HepG2 (cell line): ENCODE data around the gene NELL1. TPM values are rescaled to one million over a fixed set of nuclear protein-coding genes. Genes with fewer than 3 reads are reported as not detected.

Experiments used
- ATAC-seq: fragments of 200-7000 bp; cut with Tn5 transposase; 3 replicates; pipeline ENCODE4 v1.9.1; 2020; ENCODE audit warnings: mild to moderate bottlenecking, moderate library complexity
- BruUV-seq: library from RNA; stranded (reverse); fragments of 400-500 nt; replicated peaks from 2 replicates; lab custom pipeline; 2021; lab: Mats Ljungman, UMichigan
- CTCF ChIA-PET: fragments of 300-600 bp; formaldehyde crosslinking; extraction: SDS; loops from one replicate; lab custom pipeline; 2021; ENCODE audit warnings: low total read pairs, inconsistent platforms, low intra/inter-chr PET ratio; lab: Yijun Ruan, JAX
- POLR2A ChIA-PET: fragments of 350-600 bp; sonication (Branson Sonifier 250); formaldehyde crosslinking; loops from one replicate; lab custom pipeline; 2020; ENCODE audit warnings: antibody characterized with exemption, inconsistent platforms; lab: Yijun Ruan, JAX
- DNase-seq: peaks from one replicate; pipeline ENCODE4 v3.0.0-alpha.2; 2015; ENCODE audit warnings: low spot score
- FAIRE-seq: peaks from 3 replicates; lab custom pipeline; 2011; peaks lifted over from hg19 to GRCh38; lab: Jason Lieb, UNC
- H2AFZ ChIP-seq: one replicate; pipeline ENCODE4 v1.6.1; 2011; ENCODE audit warnings: low read length, inconsistent platforms
- H3K27ac ChIP-seq: fragments of 300-600 bp; 3 replicates; pipeline ENCODE4 v1.8.0; 2011; ENCODE audit warnings: mixed run types, mild to moderate bottlenecking, mixed read lengths, low read length, inconsistent platforms; ENCODE audit not compliant: insufficient read depth; ENCODE audit errors: extremely low read length
- H3K27me3 ChIP-seq, 2 experiments: fragments of 200-600 bp in 1 of 2; 2 replicates in 1 of 2; 3 replicates in 1 of 2; pipeline versions ENCODE4 v1.6.0 to v1.8.0; 2011; ENCODE audit warnings: low read length in 2 of 2, mild to moderate bottlenecking in 2 of 2, moderate library complexity in 2 of 2, inconsistent platforms in 1 of 2; ENCODE audit not compliant: insufficient read depth in 2 of 2, control insufficient read depth in 1 of 2
- H3K36me3 ChIP-seq, 2 experiments: fragments of 200-600 bp in 1 of 2; replicated peaks in 1 of 2; 2 replicates in 1 of 2; 3 replicates in 1 of 2; pipeline versions ENCODE4 v1.5.1 to v1.8.0; 2011; ENCODE audit warnings: low read length in 2 of 2, inconsistent platforms in 1 of 2; ENCODE audit not compliant: insufficient read depth in 2 of 2, control insufficient read depth in 1 of 2
- H3K4me1 ChIP-seq: 2 replicates; pipeline ENCODE4 v1.5.1; 2012; ENCODE audit warnings: low read length, inconsistent platforms; ENCODE audit not compliant: insufficient read depth
- H3K4me2 ChIP-seq: 2 replicates; pipeline ENCODE4 v1.6.0; 2011; ENCODE audit warnings: low read depth, low read length, inconsistent platforms
- H3K4me3 ChIP-seq, 3 experiments: fragments of 200-600 bp in 1 of 3; sonication (generic), shearing (Covaris generic) in 1 of 3; replicated peaks in 1 of 3; 2 replicates each; pipeline ENCODE4 v1.5.1; 2011 to 2016; ENCODE audit warnings: low read length in 3 of 3, inconsistent platforms in 2 of 3, low read depth in 2 of 3, mild to moderate bottlenecking in 2 of 3, control low read depth in 1 of 3, mixed read lengths in 1 of 3; ENCODE audit not compliant: insufficient read depth in 1 of 3
- H3K79me2 ChIP-seq: one replicate; pipeline ENCODE4 v1.6.1; 2011; ENCODE audit warnings: low read length, inconsistent platforms; ENCODE audit not compliant: insufficient read depth
- H3K9ac ChIP-seq: 2 replicates; pipeline ENCODE4 v1.6.0; 2011; ENCODE audit warnings: mild to moderate bottlenecking, low read depth, low read length, inconsistent platforms; ENCODE audit not compliant: insufficient read depth
- H3K9me3 ChIP-seq: 2 replicates; pipeline ENCODE4 v1.5.1; 2012; ENCODE audit warnings: mild to moderate bottlenecking, low read length
- H4K20me1 ChIP-seq: 2 replicates; pipeline ENCODE4 v1.6.0; 2011; ENCODE audit warnings: inconsistent platforms, mild to moderate bottlenecking, low read length, moderate library complexity; ENCODE audit not compliant: insufficient read depth
- ARNT ChIP-seq: fragments of 450-650 bp; IDR thresholded peaks from 2 replicates; pipeline ENCODE4 v1.6.1; 2017
- ATF1 ChIP-seq: IDR thresholded peaks from 2 replicates; pipeline ENCODE4 v1.6.1; 2016; ENCODE audit warnings: mild to moderate bottlenecking, control low read depth
- PRDM10 ChIP-seq: sonication (generic); formaldehyde crosslinking; IDR thresholded peaks from 2 replicates; pipeline ENCODE4 v1.4.0; 2020; ENCODE audit warnings: low read depth, missing genetic modification reagents
- TERF1 ChIP-seq: sonication (generic); formaldehyde crosslinking; IDR thresholded peaks from 2 replicates; pipeline ENCODE4 v1.8.0; 2022; ENCODE audit warnings: mild to moderate bottlenecking, missing genetic modification reagents, moderate library complexity
- U2AF2 ChIP-seq: fragments of 200-400 bp; formaldehyde crosslinking; IDR thresholded peaks from 2 replicates; pipeline ENCODE4 v1.6.1; 2017; ENCODE audit warnings: low read depth, mild to moderate bottlenecking, low read length
- ZNF383 ChIP-seq: sonication (generic); formaldehyde crosslinking; IDR thresholded peaks from 2 replicates; pipeline ENCODE4 v1.4.0; 2020; ENCODE audit warnings: missing genetic modification reagents, mild to moderate bottlenecking, borderline replicate concordance
- WGBS: methylation state at CpG from one replicate; pipeline ENCODE4 v1.1.6; 2017; ENCODE audit warnings: low lambda C conversion rate; 5-methylcytosine and 5-hydroxymethylcytosine counted together
- in situ Hi-C: cut with HindIII; loops from 2 replicates; pipeline ENCODE4 v1.10.0; 2017; ENCODE audit warnings: low pct_unique_long_range_greater_than_20kb; ENCODE audit not compliant: extremely low pct_ligation_motif_present
- intact Hi-C: fragments of 100-400 bp; cut with micrococcal nuclease; formaldehyde crosslinking; loops from one replicate; pipeline ENCODE4 v1.10.0; 2022; ENCODE audit not compliant: unreplicated experiment
- polyA plus RNA-seq, 8 experiments: library from polyadenylated mRNA; depleted of rRNA in 3 of 8; stranded (reverse) in 7 of 8; unstranded in 1 of 8; fragments of >200 nt; fragmentation: Illumina TruSeq in 4 of 8; extraction: Trizol in 4 of 8; gene quantifications; 2 replicates each; pipeline versions ENCODE4 v1.2.1 to v1.2.3, GENCODE V29; 2011 to 2016; ENCODE audit warnings: low read depth in 4 of 8, missing spikeins in 1 of 8, mixed read lengths in 1 of 8; ENCODE audit not compliant: insufficient read depth in 1 of 8
- total RNA-seq, 5 experiments: library from RNA; depleted of rRNA; stranded (reverse); fragments of >200 nt; fragmentation: Illumina TruSeq; extraction: Trizol; gene quantifications; 2 replicates each; pipeline ENCODE4 v1.2.3, GENCODE V29; 2016; ENCODE audit warnings: low read depth in 1 of 5

The NELL1 gene
- total and polyA plus RNA-seq, 2 of the 13 experiments (the other 11 are each of a cell fraction or from before 2014, with no cell fraction given): not detected

- Histone ChIP-seq H4K20me1 (no peaks in the 10 kb centered on the region), H3K79me2 (no peaks in the 10 kb centered on the region), H3K4me1 (no peaks in the 10 kb centered on the region), H3K36me3 (no peaks in the 10 kb centered on the region), H2AFZ (no peak overlapping the region), H3K9me3 (peaks cover 7% of the 10 kb centered on the region; the same call in 1 of the 2 replicates), H3K9ac (no peak overlapping the region), H3K4me3 (no peak overlapping the region), H3K4me2 (no peak overlapping the region), H3K27me3 (no peaks in the 10 kb centered on the region), H3K27ac (no peak overlapping the region)
- POLR2A ChIA-PET: no interaction called here
- no TSS peak for BruUV-seq
- TF ChIP-seq TERF1 (no peak), PRDM10 (CRISPR knock-in tag) (no peak), ATF1 (CRISPR knock-in tag) (no peak), ZNF383 (no peak), ARNT (no peak), U2AF2 (no peak)
- intact Hi-C loops (no loop called here), in situ Hi-C loops (no loop called here)
- no peak for ATAC-seq
- CTCF ChIA-PET: no interaction called here
- no peak for DNase-seq
- 0% methylated on average over 2 of the region's 2 CpGs for WGBS
- no peak for FAIRE-seq
Measured at GRCh38 chr11:21066030-21066429, 396.6 kb downstream of the NELL1 start.
